Upper lobe of left lung (tissue), 6 donors: ENCODE measurements around the gene FAM227B. TPM values are rescaled to one million over a fixed set of nuclear protein-coding genes. Genes with fewer than 3 reads are reported as not detected.

Experiments used
- ATAC-seq, 2 donors: fragments of 200-7000 bp; cut with Tn5 transposase; one replicate each; pipeline ENCODE4 v1.9.1; 2022; ENCODE audit warnings: mild to moderate bottlenecking in 2 of 2, moderate library complexity in 2 of 2; ENCODE audit not compliant: low FRiP score in 2 of 2
- DNase-seq, 2 donors: peaks; one replicate each; pipeline ENCODE4 v3.0.0-alpha.2; 2019 to 2020
- H3K27ac ChIP-seq, 4 donors: fragments of 200-600 bp; sonication (generic); one replicate each; pipeline ENCODE4 v1.5.1; 2016 to 2019
- H3K27me3 ChIP-seq, 4 donors: fragments of 200-600 bp; sonication (generic); one replicate each; pipeline ENCODE4 v1.5.1; 2017 to 2019
- H3K36me3 ChIP-seq, 4 donors: fragments of 200-600 bp; sonication (generic); one replicate each; pipeline ENCODE4 v1.5.1; 2016 to 2019
- H3K4me1 ChIP-seq, 4 donors: fragments of 200-600 bp; sonication (generic); one replicate each; pipeline ENCODE4 v1.5.1; 2018 to 2019
- H3K4me3 ChIP-seq, 4 donors: fragments of 200-600 bp; sonication (generic); one replicate each; pipeline ENCODE4 v1.5.1; 2017 to 2019; ENCODE audit warnings: mild to moderate bottlenecking in 2 of 4, moderate library complexity in 1 of 4
- H3K9me3 ChIP-seq, 4 donors: fragments of 200-600 bp; sonication (generic); one replicate each; pipeline ENCODE4 v1.5.1; 2018 to 2019
- CTCF ChIP-seq, 6 experiments: fragments of 450-650 bp in 4 of 6; fragments of 200-600 bp in 2 of 6; sonication (generic) in 2 of 6; IDR thresholded peaks; one replicate each; pipeline ENCODE4 v1.5.1; 2016 to 2019; ENCODE audit warnings: antibody characterized with exemption in 6 of 6
- EP300 ChIP-seq, 4 donors: sonication (generic); formaldehyde crosslinking; IDR thresholded peaks; one replicate each; pipeline ENCODE4 v1.5.1; 2017; ENCODE audit warnings: antibody characterized with exemption in 4 of 4, control low read depth in 2 of 4
- POLR2A ChIP-seq, 4 donors: fragments of 450-650 bp; IDR thresholded peaks; one replicate each; pipeline ENCODE4 v1.5.1; 2016 to 2017; ENCODE audit warnings: antibody characterized with exemption in 4 of 4, mild to moderate bottlenecking in 2 of 4
- POLR2AphosphoS5 ChIP-seq, 2 donors: sonication (generic); formaldehyde crosslinking; IDR thresholded peaks; one replicate each; pipeline ENCODE4 v1.5.1; 2017; ENCODE audit warnings: antibody characterized with exemption in 2 of 2
- WGBS, 2 donors: methylation state at CpG; one replicate each; pipeline ENCODE4 v1.1.5; 2017 to 2018; 5-methylcytosine and 5-hydroxymethylcytosine counted together
- total RNA-seq, 6 donors: library from RNA; depleted of rRNA in 4 of 6; stranded (reverse); fragments of >200 nt in 4 of 6; gene quantifications; one replicate each; pipeline versions ENCODE4 v1.1.0 to v1.2.1, GENCODE V29; 2016 to 2021
- donor health status: DM: no; HTN: no; CAD: no; lungs with moderate emphysema.
- donor health status: DM: no; HTN: yes; CAD: no; lungs with severe emphysema.

Gene FAM227B
- total RNA-seq, 6 donors from 2014 or later: 2.6 to 25.1 (median 2.9) TPM; not detected in 1

DNA sequence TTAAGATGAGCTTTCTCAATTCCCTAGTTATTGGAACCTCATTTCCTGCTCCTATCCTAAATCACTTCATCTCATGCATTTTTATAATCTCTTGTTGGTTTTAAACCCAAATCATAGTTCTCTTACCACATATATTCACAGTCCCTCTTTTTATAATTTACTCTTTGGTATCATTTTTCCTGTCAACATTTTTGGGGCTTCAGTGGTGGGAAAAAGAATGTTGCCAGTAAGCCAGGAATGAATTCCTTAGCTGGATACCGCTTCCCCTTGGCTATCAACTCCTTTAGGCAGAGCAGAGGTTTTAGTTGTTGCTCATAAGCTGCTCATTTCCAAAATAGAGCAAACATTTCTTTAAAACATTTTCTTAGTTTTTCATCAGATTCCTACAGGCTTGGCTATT is 338.3 kb downstream of the FAM227B start:
- no peaks in the 10 kb centered on the region for H3K27me3 ChIP-seq
- DNase-seq (no peak), ATAC-seq (no peak)
- H3K4me3 ChIP-seq: no peak overlapping the region
- no peaks in the 10 kb centered on the region for H3K4me1 ChIP-seq
- H3K27ac ChIP-seq: no peak overlapping the region
- WGBS, 2 donors: 79 to 81% methylated on average over 1 of the region's 1 CpG
- no peak for TF ChIP-seq CTCF (IDR thresholded peaks at IDR 0.05)
- TF ChIP-seq POLR2AphosphoS5 (IDR thresholded peaks at IDR 0.05): no peak
- no peak for TF ChIP-seq POLR2A (IDR thresholded peaks at IDR 0.05)
- no peak for TF ChIP-seq EP300 (IDR thresholded peaks at IDR 0.05)
- peaks cover 0 to 41% (median 20%) of the 10 kb centered on the region in 4 donors for H3K36me3 ChIP-seq
- no peaks in the 10 kb centered on the region for H3K9me3 ChIP-seq

DNA sequence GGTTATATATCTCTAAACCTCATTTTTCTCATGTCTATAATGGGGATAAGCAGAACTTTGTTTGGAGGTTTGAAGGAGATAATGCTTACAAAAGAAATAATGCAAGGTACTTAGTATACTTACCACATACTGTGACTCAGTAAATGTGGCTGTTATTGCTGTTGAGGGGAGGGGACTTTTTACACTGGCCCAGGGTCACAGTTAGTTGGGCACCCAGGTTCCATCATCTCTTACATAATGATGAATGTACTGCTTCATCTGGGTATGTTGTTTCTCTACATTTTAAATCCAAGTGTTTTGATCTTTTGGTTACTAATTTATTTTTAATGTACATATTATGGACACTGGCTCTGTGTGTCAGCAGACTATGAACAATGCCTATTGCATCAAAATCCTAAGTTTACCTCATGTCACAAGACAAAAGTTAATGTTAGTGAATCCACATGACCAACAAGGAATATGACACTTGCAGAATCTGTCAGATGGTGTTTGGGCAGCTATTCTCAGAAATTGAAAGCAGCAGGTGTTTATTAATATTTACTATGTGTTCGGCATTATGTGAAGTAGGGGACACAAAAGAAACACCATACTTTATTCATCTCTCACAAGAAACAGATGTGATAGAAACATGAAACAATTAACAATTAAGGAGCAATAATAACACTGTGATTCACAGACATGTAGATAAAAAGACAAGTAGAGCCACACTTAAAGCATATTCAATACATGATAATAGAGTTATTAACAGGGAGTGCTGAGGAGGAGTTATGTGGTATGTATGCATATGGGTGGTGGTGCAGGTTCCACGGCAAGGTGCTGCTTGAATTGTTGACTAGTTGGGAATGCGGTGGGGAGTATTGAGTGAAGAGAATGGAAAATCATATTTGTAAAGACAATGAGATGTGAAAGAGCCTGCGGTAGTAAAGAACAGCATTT is 340.8 kb downstream of the FAM227B start:
- Histone ChIP-seq H3K9me3 (no peaks in the 10 kb centered on the region), H3K27me3 (no peaks in the 10 kb centered on the region), H3K4me3 (no peak overlapping the region), H3K27ac (no peak overlapping the region), H3K36me3 (peaks cover 0 to 27% (median 11%) of the 10 kb centered on the region in 4 donors), H3K4me1 (no peaks in the 10 kb centered on the region)
- ATAC-seq (no peak), DNase-seq (no peak)
- TF ChIP-seq POLR2AphosphoS5 (IDR thresholded peaks at IDR 0.05): no peak
- 95 to 98% methylated on average over 4 of the region's 4 CpGs for WGBS, 2 donors

- peaks cover 0 to 17% (median 7%) of the 10 kb centered on the region in 4 donors for H3K36me3 ChIP-seq
- no peaks in the 10 kb centered on the region for H3K27me3 ChIP-seq
Observed at GRCh38 chr15:49278751-49279150, 341.9 kb downstream of the FAM227B start.

More at GRCh38 chr15:49278751-49279150, 341.9 kb downstream of the FAM227B start:
- no peak overlapping the region for H3K27ac ChIP-seq
- H3K9me3 ChIP-seq: no peaks in the 10 kb centered on the region
- no peak overlapping the region for H3K4me3 ChIP-seq
- TF ChIP-seq CTCF (IDR thresholded peaks at IDR 0.05) (no peak), EP300 (IDR thresholded peaks at IDR 0.05) (no peak), POLR2AphosphoS5 (IDR thresholded peaks at IDR 0.05) (no peak), POLR2A (IDR thresholded peaks at IDR 0.05) (no peak)
- WGBS, 2 donors: 95 to 97% methylated on average over 5 of the region's 5 CpGs
- H3K4me1 ChIP-seq: no peaks in the 10 kb centered on the region
- DNase-seq (no peak), ATAC-seq (no peak)

Other genes starting within 250 kb of the FAM227B start
- gene FGF7, start 197.6 kb downstream of the FAM227B start, total RNA-seq: 10 to 100 TPM in 3 of 6 donors, 1 to 10 TPM in 3; 7.2 to 33.7 (median 9.4) TPM
- gene DTWD1, start 230 bp upstream of the FAM227B start, total RNA-seq: 10 to 100 TPM in 5 of 6 donors, 1 to 10 TPM in 1; 4.1 to 32.2 (median 18.7) TPM